COLO668 (cell line): Measurements from ENCODE around the gene C19orf85.
A peak's percentile ranks its signal among the peaks of the same experiment; 100 is the strongest.
"Not testable (repeated sequence)": the region's sequence is repeated elsewhere in the genome, so short reads cannot be mapped to it uniquely, and the experiment has no call there.

Experiments
- DNase-seq: peaks from one replicate; lab custom pipeline; 2025; ENCODE audit not compliant: unreplicated experiment; lab: John Stamatoyannopoulos, UW

C19orf85 gene

DNA sequence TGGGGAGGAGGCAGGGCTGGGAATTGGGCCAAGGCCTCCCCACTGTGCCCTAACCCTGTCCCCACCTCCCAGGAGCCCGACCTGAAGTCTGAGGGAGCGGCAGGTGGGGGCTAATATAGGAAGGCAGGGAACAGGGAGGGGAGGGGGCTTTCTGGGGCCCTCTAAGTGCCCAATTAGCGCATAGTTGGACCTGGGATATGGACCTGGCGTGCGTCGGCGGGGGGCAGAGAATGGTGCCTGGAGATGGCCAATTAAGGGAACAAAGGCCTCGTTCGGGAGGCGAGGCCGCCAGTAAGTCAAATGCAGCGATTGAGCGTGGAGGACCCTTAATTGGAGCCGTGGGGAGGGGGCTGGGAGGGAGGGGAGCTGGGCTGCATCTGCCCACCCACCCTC lies at the start of gene C19orf85:
C19orf85 (minus strand) TSS at position 90 of the 393 bp plus-strand sequence. CDS start 197 bp downstream, outside the sequence.
- no peak for DNase-seq

DNA sequence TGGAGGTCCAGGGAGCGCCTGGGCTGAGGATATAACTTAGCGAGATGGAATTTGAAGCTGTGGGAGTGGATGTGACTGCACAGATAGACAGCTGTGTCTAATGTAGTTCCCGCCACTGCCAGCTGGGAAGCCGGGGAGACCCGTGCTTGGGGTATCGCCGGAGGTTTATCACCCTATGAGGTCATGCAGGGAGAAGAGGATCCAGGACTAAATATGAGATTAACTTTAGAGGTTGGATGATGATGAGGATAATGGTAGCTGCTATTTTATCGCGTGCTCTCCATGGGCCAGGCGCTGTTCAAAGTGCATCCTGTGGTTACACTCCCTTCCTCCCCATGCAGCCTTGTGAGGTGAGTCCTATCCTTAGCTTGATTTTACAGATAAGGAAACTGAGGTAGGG lies 43.6 kb upstream of the C19orf85 start:
- DNase-seq = no peak

DNA sequence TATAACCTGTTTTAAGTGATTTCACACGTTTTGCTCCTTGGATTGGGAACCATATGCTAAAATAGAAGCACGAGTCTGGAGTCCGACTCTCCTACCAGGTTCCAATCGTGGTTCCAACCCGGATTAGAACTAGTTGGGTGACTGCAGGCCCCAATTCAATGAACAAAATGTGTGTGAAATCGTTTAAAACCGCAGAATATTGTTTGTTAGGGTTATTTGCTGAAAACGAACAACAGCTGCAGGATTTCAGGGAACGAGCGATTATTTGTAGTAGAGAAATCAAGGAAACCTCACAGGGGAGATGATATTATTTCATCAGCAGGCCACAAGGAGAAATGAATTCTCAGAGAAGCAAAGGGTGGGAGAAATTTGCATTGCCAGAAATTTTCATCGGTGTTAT lies 40.4 kb upstream of the C19orf85 start:
- DNase-seq = no peak

DNA sequence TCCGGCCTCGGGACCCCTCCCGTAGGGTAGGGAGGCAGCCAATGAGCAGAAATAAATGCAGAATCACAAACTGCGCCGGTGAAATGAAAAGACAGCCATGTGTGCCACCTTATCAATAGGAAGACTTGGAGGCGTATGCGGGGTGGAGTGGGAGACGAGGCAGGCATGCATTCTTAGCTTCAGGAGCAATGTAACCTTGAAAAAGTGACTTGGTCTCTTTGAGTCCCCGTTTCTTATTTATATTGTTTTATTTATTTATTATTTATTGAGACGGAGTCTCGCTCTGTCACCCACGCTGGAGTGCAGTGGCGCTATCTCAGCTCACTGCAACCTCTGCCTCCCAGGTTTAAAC lies 39.7 kb upstream of the C19orf85 start:
- no peak for DNase-seq

DNA sequence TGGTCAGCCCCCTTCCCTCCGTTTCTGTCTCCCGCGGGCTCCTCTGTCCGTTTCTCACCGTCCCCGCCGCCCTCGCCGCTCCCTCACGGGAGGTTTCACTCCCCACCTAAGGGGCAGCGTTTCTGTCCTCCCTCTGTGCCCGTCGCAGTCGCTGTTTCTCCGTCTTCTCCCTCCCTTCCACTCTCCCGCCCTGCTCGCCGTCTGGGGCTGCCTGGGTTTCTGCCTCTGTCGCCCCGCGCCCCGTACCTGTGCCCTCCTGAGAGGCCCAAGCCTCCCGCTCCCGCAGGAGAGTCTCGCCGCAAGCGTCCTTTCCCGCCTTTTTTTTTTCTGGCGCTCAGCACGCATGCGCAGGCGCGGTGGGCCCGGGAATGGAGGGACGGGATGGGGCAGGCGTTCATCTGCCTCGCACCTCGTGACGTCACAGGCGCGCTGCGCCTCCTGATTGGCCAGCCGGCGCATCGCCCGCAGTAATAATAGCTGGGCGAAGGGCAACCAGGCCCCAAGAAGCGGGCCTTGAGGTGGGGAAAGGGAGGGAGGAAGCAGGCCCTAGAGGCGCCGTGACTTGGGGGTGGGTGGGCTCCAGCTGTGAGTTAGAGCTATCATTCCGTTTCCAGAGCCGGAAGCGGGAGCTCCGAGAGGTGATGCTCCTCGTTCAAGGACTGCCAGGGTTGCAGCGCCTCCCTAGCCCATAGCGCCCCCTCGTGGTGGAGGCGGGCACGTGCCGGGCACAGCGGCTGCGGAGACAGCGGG lies 39.1 kb upstream of the C19orf85 start:
- DNase-seq = peak; percentile 74

DNA sequence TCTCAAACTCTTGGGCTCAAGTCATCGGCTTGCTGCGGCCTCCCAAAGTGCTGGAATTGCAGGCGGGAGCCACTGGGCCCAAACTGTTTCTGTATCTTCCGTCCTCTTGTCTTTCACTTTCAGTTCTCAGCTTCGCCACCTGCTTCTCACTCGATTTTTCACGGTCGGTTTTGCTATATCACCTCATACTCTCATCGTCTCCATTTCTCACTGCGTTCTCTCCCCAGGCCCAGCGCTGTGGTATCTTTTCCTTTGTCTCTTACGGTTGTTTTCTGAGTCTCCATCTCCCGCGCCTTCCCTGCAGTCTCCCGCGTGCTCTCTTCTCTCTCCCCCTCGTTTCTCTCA lies 38.6 kb upstream of the C19orf85 start:
- no peak for DNase-seq

DNA sequence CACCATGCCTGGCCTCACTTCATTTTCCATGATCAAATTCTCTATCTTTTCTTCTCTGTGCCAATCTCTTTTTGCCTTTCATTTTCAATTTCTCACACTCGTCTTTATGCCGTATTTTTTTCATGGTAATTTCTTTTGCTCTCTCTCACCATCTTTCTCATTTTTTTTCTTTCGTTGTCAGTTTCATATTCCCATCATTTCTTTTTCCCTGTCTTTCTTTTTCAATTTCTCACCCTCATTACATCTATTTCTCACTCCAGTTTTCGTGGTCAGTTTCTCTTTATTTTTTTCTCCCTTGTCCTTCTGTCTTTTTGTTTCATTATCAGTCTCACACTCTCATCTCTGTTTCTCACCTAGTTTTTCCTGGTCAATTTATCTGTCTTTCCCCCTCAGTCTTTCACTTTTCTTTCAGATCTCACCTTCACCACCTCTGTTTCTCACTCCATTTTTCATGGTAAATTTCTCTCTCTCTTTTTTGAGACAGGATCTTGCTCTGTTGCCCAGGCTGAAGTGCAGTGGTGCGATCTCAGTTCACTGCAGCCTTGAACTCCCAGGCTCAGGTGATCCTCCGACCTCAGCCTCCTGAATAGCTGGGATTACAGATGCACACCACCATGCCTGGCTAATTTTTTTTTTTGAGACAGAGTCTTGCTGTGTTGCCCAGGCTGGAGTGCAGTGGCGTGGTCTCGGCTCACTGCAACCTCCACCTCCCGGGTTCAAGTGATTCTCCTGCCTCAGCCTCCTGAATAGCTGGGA lies 37.8 kb upstream of the C19orf85 start:
- no peak for DNase-seq

DNA sequence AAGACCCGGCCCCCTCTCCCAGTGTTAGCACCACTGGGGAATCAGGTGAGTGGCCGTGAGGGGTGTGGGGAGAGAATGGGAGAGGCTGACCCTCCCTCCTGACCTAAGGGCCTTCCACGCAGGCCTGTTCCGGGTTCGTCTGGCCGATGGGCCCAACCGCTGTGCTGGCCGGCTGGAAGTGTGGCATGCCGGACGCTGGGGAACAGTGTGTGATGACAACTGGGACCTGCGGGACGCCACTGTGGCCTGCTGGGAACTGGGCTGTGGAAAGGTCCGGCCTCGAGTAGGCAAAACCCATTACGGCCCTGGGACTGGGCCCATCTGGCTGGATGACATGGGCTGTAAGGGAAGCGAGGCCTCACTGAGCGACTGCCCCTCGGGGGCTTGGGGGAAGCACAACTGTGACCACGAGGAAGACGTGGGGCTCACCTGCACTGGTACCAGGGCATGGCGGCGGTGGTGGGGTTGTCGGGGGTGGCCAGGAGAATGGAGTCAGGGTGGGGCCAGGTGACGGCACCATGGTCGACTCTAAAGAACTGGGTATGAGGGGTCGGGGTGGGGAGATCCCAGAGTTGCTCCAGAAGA lies 35.9 kb upstream of the C19orf85 start:
- DNase-seq = no peak

DNA sequence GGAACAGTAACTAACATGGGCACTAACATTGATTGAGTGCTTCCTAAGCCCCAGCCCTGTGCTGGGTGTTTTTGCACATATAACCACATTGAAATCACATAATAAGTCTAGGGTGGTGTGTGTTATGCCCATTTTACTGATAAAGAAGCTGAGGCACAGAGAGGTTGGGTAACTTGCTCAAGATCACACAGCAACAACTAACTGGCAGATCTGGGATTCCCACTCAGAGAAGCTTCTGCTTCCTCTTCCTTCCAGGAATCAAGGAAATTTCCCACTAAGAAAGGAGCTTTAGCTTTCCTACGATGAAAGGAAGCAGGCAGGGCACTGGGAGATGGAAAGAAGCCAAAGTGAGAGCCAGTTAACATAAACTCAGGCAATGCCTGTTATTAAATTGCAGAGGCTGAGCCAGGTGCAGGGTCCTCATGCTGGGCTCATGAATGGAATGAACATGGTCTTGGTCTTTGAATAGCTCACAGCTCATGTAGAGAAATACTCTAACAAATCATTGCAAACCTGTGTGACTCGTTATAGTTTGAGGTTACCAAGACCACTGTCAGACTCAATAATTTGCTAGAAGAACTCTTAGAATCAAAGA lies 33.8 kb upstream of the C19orf85 start:
- no peak for DNase-seq

DNA sequence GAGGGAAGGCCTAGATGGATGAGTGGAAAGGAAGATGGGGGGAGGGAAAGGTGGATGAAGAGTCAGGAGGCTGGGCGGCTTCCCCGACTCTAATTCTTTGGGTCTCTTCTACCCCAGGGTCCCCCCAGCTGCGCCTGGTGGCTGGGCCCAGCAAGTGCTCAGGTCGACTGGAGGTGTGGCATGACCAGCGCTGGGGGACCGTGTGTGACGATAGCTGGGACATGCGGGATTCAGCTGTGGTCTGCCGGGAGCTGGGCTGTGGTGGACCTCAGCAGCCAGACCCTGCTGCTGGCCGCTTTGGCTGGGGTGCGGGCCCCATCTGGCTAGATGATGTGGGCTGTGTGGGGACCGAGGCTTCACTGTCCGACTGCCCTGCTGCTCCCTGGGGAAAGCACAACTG lies 33.2 kb upstream of the C19orf85 start:
- no peak for DNase-seq

DNA sequence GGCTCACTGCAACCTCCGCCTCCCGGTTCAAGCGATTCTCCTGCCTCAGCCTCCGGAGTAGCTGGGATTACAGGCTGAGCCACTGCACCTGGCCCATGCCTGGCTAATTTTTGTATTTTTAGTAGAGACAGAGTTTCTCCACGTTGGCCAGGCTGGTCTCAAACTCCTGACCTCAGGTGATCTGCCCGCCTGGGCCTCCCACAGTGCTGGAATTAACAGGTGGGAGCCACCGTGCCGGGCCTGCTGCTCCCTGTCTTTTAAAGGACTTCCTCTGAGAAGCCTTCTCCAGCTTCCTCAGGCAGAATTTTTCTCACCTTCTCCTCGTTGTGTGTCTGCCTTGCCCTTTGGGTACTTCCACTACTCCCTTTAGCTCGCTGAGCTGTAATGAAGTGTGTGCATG lies 32.3 kb upstream of the C19orf85 start:
- DNase-seq = not testable (repeated sequence)

DNA sequence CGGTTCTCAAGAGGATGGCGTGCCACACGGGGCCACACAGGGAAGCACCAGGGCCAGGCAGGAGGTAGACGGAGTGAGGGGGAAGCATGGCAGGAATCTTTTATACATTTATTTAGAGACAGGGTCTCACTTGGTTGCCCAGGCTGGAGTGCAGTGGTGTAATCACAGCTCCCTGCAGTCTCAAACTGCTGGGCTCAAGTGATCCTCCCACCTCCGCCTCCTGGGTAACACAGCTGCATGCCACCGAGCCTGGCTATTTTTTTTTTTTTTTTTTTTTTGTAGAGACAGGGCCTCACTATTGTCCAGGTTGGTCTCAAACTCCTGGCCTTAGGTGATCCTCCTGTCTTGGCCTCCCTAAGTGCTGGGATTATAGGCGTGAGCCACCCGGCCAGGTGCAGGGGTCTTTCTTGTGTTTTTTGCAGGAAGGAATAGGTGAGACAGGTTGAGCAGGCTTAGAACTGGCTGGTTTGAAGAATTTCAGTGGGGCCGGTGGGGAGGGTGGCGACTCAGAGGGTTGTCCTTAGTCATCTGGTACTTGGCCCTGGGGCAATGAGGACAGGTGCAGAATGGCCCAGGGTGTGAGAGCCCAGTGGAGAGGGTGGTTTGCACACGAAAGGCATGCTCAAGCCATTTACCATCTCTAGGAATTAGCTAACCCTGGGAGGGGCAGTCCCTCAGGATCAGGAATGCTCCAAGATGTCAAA lies 31.2 kb upstream of the C19orf85 start:
- DNase-seq = no peak

DNA sequence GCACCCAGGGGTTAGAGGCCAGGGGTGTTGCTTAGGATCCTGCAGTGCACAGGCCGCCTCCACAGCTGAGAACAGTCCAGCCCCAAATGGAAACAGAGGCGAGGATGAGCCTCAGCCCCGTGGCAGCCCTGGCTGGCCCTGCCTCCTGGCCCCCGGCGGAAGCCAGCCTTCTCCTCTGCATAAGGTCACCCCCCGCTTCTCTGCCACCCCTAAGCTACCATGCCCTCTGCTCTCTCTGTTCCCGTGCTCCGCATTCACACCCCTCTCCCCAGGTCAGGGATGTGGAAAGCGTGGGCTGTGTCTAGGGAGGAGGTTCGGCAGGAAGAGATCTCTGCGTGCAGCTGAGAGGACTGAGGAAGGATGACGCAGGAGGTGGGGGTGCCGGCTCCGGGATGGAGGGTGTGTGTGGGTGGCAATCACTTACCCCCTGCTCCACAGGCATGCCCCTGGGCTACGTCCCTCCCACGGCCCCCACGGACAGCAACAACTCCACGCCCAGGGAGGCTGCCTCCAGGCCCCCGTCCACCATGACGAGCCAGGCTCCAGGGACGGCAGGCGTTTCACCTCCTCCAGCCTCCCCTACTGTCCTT lies 29.7 kb upstream of the C19orf85 start:
- DNase-seq = no peak

DNA sequence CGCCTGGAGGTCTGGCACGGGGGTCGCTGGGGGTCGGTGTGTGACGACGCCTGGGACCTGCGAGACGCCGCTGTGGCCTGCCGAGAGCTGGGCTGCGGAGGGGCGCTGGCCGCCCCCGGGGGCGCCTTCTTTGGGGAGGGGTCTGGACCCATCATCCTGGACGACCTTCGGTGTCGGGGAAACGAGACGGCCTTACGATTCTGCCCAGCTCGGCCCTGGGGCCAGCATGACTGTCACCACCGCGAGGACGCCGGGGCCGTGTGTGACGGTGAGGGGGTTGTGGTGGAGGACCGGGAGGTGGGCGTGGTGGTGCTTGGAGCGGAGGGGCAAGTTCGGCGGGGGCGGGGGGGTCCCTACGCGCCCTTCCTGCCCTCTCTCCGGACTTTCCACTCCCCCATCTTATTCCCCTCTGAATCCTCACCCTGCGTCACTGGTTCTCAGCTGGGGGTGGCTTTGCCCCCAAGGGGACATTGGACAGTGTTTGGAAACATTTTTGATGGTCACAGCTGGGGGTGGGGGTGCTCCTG lies 29.2 kb upstream of the C19orf85 start:
- DNase-seq = no peak

DNA sequence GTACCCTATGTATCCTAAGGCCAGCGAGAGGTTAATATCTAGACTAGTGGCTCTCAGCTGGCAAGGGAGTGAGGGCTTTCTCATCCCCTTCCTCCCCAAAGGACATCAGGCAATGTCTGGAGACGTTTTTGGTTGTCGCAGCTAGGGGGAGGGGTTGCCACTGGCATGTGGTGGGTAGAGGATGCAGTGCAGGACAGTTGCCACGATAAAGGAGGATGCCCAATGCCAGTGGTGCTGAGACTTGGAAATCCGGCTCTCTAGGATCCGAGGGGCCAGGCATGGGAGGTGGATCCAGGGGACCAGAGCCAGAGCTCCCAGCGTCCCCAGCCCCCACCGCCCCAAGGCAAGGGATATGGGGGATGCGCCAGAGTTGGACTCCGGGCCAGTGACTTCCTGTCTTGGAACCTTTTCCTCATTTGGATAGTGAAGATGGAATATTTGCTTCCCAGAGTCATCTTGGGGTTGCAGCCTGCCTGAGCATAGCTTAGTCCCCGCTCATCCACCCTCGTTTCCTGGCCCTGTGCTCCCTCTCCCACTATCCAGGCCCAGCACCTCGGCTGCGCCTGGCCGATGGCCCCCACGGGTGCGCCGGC lies 28.6 kb upstream of the C19orf85 start:
- no peak for DNase-seq

DNA sequence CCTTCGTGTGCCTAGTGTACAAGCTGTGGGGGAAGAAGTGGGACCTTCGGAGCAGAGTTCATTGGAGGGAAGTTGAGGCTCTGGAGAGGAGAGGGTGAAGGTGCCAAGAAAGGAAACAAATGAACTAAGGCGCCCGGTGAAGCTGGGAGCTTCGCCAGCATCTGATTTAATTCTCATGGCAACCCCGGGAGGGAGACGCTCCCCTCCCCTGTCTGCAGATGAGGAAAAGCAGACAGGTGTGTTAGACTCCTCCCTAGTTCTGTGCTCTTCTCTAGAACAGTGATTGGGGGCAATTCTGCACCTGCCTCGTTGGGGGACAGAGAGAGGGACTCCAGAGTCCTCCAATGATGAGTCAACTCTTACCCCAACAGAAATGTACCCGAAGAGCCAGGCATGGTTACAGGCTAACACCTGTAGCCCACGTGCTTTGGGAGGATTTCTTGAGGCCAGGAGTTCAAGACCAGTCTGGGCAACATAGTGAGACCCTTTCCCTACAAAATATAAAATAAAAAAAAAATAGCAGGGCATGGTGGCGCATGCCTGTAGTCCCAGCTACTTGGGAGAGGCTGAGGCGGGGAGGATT lies 27.9 kb upstream of the C19orf85 start:
- DNase-seq = peak; percentile 7

DNA sequence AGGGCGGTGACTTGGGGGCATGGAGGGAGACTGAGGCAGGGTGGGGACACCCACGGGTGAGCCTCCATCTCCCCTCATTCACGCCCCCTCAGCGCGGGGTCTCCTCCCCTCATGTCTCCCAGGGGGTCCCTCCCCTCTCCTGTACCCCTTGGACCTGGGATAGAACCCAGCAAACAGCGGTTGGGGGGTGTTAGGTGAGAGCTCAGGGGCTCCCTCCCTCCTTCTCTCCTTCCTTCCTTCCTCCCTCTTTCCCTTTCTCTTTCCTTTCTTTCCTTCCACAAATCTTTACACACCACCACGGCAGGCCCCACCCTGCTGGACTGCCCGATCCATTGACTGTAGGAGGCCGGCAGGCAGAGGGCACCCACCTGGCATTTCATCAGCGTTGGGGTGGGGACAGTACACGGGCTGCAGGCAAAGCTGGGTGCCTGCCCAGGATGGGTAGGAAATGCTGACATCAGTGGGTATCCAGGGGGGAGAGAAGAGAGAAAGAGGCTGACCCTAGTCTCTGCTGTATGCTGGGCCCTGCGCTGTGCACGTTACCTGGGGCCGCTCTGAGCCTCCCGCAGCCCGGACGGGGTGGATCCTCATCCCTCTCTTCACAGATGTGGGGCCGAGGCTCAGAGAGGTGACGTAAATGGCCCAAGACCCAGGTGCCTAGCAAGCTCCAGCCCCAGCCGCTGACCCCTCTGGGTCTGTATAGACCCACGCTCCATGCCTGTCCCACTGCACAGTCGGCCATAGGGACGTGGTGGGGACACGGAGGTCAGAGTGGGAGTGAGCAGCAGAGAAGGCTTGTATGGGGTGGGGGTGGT lies 27.2 kb upstream of the C19orf85 start:
- DNase-seq = no peak

DNA sequence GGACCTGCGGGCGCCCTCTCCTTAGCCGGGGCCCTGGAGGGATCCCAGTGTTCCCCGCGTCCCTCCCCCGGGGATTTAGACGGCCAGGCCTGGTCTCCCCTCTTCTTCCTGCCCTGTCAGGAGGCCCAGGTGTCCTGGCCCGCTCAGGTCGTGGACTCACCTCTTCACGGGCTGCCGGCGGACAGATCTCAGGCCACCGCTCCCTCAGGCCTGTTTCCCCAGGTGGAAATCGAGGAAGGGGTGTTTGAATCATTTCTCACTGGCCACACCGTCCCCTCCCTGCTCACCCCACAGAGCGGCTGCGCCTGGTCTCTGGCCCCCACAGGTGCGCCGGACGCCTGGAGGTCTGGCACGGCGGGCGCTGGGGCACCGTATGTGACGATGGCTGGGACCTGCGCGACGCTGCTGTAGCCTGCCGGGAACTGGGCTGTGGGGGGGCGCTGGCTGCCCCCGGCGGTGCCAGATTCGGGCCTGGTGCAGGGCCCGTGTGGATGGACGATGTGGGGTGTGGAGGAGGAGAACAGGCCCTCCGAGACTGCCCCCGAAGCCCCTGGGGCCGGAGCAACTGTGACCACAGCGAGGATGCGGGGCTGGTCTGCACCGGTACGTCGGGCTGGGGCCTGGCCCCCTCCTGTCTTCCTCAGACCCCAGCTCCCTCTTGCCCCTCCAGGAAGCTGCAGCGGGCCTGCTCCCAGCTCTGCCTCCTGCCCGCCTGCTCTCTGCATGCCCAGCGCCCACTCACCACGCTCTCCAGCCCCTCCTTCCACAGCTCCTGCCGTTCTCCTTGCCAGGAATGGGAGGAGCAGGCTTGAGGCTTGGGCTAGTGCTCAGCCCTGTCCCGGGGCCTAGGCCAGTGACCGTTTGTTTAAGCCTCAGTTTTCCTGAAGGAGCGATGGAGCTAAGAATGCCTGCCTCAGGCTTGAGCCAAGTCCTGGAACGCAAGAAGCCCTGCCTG lies 26.2 kb upstream of the C19orf85 start:
- no peak for DNase-seq
